ENCODE data around the gene CDH4.

CDH4 gene

GRCh38 chr20:61251529-61252393 is at the start of gene CDH4:
TSS of gene CDH4 (plus strand) at chr20:61252261.
- no peak for DNase-seq (ENCODE audit: low read depth in 2 of 2)

DNA sequence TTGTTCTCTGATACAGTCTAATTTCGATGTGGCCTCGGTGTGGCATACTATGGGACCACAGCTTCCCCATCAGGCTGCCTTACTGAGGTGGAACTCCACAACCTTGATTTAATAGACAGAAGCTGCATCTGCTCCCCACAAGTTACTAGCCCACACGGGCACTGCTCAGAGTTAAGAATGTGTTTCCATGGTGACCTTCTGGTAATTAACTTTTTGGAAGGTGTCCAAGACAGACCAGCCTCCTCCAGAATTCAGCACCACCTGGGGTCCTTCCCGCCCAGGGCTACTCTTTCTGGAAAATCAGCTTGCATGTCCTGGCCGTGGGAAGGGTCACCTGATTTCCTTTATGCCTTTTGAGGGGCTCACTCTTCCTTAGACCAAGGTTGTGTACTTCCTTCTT is 48.7 kb upstream of the CDH4 start:
- no peak for DNase-seq (ENCODE audit: low read depth in 2 of 2)

DNA sequence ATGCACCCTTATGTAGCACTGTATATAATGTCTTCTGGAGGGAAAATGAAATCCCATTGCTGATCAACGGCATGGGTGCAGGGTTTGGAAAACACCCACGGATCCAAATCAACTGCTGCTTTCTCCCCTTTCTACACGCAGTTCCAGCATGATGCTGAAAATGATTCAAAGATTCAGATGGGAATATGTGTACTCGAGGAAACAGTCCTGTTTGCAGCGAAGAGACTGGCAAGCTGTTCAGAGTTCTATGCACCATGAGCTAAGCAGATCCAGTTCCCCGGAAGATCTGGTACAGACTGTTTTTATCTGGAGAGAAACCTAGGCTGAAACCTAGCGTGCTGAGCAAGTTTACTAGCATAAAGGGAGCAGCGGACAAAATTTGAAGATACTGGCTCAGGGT is 47.9 kb upstream of the CDH4 start:
- DNase-seq (ENCODE audit: low read depth in 2 of 2), result no peak

DNA sequence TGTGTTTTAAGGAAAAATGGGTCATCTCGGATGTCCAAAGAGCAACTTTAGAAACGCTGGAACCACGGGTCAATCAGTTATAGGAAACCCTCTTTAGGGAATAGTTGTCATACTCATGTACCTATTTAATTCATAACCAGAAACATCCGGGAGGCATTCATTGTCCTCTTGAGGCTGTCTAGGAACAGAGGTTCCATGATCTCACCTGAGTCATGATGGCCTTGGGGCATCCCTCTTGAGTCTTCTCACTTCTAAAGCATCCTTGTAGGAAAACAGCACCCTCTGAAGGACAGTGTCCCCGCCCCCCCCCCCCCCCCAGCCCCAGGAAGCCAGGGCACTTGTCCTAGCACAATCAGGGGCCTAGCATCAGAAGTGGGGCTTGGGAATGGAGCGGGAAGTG is 46.3 kb upstream of the CDH4 start:
- DNase-seq (ENCODE audit: low read depth in 2 of 2), result no peak

DNA sequence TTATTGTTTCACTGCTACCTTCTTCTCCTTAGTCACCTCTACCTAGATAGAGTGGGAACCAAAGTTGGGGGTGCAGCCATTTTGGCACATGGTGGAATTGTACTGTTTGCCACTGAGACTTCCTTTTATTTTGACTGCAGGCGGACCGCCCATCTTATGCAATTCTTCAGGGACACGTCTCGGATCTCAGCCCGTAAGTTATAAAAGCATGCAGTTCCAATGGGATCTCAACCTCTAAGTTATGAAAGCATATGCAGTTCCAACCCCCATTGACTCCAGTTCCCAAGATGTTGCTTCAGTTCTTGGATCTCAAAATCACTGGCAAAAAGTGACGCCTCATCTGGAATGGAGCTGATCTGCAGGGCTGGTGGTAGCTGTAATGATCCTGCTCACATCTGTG is 41.2 kb upstream of the CDH4 start:
- DNase-seq (ENCODE audit: low read depth in 2 of 2), result no peak

- DNase-seq (ENCODE audit: low read depth in 2 of 2), result no peak
These were observed 34.2 kb upstream of the CDH4 start for GRCh38 chr20:61217848-61218247.

DNA sequence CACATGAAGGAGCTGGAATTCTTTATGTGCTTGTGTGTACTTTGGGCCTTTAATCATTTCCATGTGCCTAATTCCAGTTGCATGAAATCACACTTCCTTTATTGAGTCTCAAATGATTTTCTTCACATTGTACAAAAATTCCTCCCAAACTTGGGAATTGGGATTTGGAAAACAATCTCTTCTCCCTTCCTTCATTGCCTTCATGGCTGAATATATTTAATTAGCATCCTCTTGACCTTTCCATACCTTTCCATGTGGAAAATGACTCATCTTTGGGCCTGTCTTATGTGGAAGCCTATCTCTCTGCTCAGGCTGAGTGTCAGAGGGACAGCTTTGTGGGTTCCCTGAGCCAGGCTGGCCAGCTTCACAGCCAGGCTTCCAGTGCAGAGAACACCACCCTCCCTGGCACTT is 33.0 kb upstream of the CDH4 start:
- DNase-seq (ENCODE audit: low read depth in 2 of 2), result no peak

DNA sequence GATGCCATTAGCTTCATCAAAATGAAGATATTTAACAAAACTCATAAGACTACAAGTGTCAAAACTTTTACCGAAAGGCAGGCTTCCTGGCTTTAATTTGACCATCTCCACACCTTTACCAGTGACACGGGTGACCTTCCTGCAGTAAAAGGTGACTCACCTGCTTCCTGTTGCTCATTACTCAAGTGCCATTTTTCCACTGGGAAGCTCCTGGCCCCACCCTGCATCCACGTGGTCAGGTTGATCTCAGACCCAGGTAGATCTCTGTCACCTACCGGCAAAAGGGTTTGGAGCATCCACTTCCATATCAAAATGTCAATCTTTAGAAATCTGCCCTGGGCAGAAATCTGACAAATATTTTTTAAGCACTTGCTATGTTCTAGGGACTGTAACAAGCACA is 31.9 kb upstream of the CDH4 start:
- no peak for DNase-seq (ENCODE audit: low read depth in 2 of 2)

- DNase-seq (ENCODE audit: low read depth in 2 of 2), result no peak
These were observed 31.3 kb upstream of the CDH4 start for GRCh38 chr20:61220626-61221325.

- no peak for DNase-seq (ENCODE audit: low read depth in 2 of 2)
These were observed 29.4 kb upstream of the CDH4 start for GRCh38 chr20:61222699-61223098.

- DNase-seq (ENCODE audit: low read depth in 2 of 2), result no peak
These were observed 28.9 kb upstream of the CDH4 start for GRCh38 chr20:61223121-61223520.

- DNase-seq (ENCODE audit: low read depth in 2 of 2), result no peak
These were observed 21.9 kb upstream of the CDH4 start for GRCh38 chr20:61230166-61230565.

DNA sequence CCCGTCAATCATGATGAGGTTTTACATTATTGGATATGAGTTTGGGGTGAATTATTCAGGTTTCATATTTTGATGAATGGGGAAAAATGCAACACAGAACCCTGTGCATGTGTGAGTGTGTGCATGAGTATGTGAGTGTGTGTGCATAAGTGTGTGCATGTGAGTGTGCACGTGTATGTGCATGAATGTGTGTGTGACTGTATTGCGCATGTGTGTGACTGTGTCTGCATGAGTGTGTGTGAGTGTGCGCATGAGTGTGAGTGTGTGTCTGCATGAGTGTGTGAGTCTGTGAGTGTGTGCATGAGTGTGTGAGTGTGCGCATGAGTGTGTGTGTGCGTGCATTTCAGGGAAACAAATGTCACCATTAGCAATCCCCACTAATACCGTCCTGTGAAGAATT is 18.5 kb upstream of the CDH4 start:
- no peak for DNase-seq (ENCODE audit: low read depth in 2 of 2)

- DNase-seq (ENCODE audit: low read depth in 2 of 2), result no peak
These were observed 17.7 kb upstream of the CDH4 start for GRCh38 chr20:61234224-61234890.

DNA sequence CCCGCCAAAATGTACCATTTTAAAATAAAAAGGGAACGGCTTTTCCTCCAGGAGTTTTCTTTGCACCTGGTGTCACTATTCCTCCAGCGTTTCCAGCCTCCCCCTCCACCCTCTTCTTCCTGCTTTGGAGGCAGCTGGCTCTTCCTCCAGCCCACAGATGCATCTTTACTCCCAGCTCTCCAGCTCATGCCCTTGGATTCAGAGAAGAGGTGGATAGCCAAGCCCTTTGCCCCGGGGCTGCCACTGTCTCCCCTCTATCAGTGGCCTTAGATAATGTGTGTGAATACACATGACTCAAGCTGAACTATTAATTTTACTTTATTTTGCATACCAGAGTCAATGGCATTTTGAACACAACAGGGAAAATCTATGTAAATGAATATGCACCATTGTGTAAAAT is 15.3 kb upstream of the CDH4 start:
- DNase-seq (ENCODE audit: low read depth in 2 of 2), result no peak

- no peak for DNase-seq (ENCODE audit: low read depth in 2 of 2)
These were observed 13.2 kb upstream of the CDH4 start for GRCh38 chr20:61238813-61239212.

DNA sequence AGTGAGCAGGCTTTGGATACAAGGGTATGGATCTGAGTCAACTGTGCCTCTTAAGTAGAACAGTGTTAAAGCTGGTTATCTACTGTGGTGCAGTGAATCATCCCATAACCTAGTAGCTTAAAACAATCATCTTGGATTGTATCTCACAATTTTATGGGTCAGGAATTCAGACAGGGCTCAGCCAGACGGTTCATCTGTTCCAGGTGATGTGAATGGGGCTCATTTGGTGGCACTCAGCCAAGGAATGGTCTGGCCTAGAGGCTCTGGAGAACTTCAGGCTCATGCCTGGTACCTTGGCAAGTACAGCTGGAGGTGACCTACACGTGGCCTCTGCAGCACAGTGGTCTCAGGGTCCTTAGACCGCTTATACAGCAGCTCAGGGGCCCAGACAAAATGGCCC is 11.2 kb upstream of the CDH4 start:
- no peak for DNase-seq (ENCODE audit: low read depth in 2 of 2)

DNA sequence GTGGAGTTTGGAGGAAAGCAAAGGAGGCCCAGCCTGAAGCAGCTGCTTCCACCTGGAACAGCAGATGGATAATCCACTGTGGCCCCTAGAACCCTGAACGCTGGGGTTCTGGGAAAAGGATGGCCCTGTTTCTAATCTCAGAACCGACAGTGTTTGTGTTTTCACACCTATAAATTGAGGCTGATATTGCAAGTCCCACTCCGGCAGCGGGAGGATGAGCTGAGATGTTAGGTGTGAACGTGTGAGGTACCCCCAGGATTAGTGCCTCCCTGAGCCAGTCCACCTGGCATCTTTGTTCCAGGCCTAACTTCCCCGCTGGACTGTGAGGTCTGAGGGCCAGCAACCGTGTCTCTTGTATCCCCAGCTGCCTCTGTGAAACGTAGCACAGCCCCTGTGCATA is 7.8 kb upstream of the CDH4 start:
- DNase-seq (ENCODE audit: low read depth in 2 of 2), result no peak

- DNase-seq (ENCODE audit: low read depth in 2 of 2), result no peak
These were observed 5.8 kb upstream of the CDH4 start for GRCh38 chr20:61246269-61246668.

DNA sequence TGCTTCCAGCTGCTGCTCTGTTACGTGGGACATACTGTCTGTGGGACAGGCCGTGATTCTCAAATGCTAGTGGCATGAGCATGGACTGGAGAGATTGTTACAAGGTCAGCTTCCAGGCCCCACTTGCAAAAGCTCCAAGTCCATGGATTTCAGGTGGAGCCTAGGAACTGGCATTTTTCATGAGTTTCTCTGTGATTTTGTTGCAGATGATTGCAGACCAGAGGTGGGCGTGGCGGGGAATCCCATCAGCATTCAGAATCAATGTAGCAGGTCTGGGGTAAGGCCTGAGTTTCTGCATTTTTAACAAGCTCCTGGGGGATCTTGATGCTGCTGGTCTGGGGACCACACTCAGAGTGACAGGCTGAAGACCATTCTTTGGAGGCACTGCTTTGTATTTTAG is 2.4 kb upstream of the CDH4 start:
- no peak for DNase-seq (ENCODE audit: low read depth in 2 of 2)

DNA sequence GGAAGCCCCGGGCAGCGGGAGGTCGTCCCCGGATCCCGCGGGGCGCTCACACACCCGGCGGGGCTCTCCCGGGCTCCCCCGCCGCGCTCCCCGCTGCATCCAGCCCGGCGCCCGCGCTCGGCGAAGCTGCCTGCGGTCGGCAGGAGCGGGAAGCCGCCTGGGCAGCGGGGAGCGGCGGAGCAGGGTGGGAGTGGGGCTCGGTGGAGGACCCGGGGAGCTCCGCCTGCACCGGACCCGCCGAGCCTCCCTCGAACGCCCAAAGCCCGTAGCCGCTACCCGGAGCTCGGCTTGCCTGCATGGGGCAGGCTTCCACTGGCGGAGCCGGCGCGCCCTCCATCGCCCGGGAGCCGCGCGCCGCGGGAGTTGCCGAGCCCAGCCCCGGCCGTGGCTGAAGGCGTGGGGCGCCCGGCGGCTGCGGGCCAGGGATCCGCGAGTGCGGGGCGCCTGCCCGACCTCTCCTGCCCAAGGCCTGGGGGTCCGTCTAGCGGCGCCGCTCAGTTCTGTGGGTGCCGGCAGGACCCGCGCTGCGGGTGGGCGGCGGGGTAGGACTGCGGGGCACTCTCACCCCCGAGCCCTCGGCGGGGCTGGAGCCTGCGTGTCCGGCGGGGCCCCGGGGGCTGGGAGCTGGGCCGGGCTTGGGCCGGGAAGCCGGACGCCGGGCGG is 671 bp downstream of the CDH4 start:
- DNase-seq (ENCODE audit: low read depth in 2 of 2), result no peak

DNA sequence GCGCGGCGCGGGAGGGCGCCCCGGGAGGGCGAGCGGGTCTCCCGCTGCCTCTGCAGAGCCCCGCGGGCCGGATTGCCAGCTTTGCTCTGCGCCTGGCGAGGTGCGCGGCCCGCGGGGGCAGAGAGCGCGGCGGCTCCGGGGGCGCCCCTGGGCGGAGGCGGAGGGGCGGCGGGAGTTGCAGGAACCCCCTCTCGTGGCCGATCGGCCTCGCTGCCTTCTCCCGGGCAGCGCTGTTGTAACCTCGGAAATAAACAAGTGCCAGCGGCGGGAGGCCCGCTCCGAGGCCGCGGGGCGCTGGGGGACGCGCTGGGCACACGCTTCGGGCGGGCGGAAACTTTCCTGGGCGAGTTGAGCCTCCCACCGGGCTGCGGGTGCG is 1.2 kb downstream of the CDH4 start:
- no peak for DNase-seq (ENCODE audit: low read depth in 2 of 2)
